Measurements from ENCODE around the gene LAX1. TPM values are rescaled to one million over a fixed set of nuclear protein-coding genes. Genes with fewer than 3 reads are reported as not detected.
"Not testable (repeated sequence)": the region's sequence is repeated elsewhere in the genome, so short reads cannot be mapped to it uniquely, and the experiment has no call there.

The LAX1 gene
- total RNA-seq, 1 experiment from 2014 or later: not detected

- DNase-seq (ENCODE audit: low spot score): no peak
Measured at GRCh38 chr1:203768256-203768655, 3.3 kb downstream of the LAX1 start.

GRCh38 chr1:203769505-203770343 is 4.7 kb downstream of the LAX1 start:
- peak; percentile 96 for DNase-seq (ENCODE audit: low spot score)

GRCh38 chr1:203771901-203772301 is 6.9 kb downstream of the LAX1 start:
- DNase-seq (ENCODE audit: low spot score): no peak

- DNase-seq (ENCODE audit: low spot score): no peak
Measured at GRCh38 chr1:203772836-203773235, 7.9 kb downstream of the LAX1 start.

- no peak for DNase-seq (ENCODE audit: low spot score)
Measured at GRCh38 chr1:203776636-203777035, 11.7 kb downstream of the LAX1 start.

- no peak for DNase-seq (ENCODE audit: low spot score)
Measured at GRCh38 chr1:203777596-203777995, 12.6 kb downstream of the LAX1 start.

GRCh38 chr1:203778146-203778545 is 13.2 kb downstream of the LAX1 start:
- no peak for DNase-seq (ENCODE audit: low spot score)

GRCh38 chr1:203778789-203779188 is 13.8 kb downstream of the LAX1 start:
- DNase-seq (ENCODE audit: low spot score): no peak

- DNase-seq (ENCODE audit: low spot score): no peak
Measured at GRCh38 chr1:203781962-203782361, 17.0 kb downstream of the LAX1 start.

- no peak for DNase-seq (ENCODE audit: low spot score)
Measured at GRCh38 chr1:203789966-203790365, 25.0 kb downstream of the LAX1 start.

GRCh38 chr1:203791498-203791897 is 26.5 kb downstream of the LAX1 start:
- no peak for DNase-seq (ENCODE audit: low spot score)

- no peak for DNase-seq (ENCODE audit: low spot score)
Measured at GRCh38 chr1:203792486-203792885, 27.5 kb downstream of the LAX1 start.

- DNase-seq (ENCODE audit: low spot score): not testable (repeated sequence)
Measured at GRCh38 chr1:203793561-203793960, 28.6 kb downstream of the LAX1 start.

- no peak for DNase-seq (ENCODE audit: low spot score)
Measured at GRCh38 chr1:203794764-203795440, 29.9 kb downstream of the LAX1 start.

GRCh38 chr1:203795441-203796235 is 30.7 kb downstream of the LAX1 start, which contains the start of the genes ZBED6 and ZC3H11A:
Gene ZBED6 (plus strand): TSS chr1:203795623. CDS start chr1:203797523, 1,900 bp downstream.
Gene ZC3H11A (plus strand): TSS chr1:203795623. CDS start chr1:203817071, 21,448 bp downstream.
- DNase-seq (ENCODE audit: low spot score): peak; percentile 98

GRCh38 chr1:203796236-203796605 is 31.2 kb downstream of the LAX1 start:
- peak; percentile 18 for DNase-seq (ENCODE audit: low spot score)

GRCh38 chr1:203797216-203797615 is 32.2 kb downstream of the LAX1 start:
- DNase-seq (ENCODE audit: low spot score): no peak

- no peak for DNase-seq (ENCODE audit: low spot score)
Measured at GRCh38 chr1:203797948-203798655, 33.1 kb downstream of the LAX1 start.

GRCh38 chr1:203799157-203799556 is 34.2 kb downstream of the LAX1 start:
- no peak for DNase-seq (ENCODE audit: low spot score)

GRCh38 chr1:203799971-203800370 is 35.0 kb downstream of the LAX1 start:
- no peak for DNase-seq (ENCODE audit: low spot score)

- DNase-seq (ENCODE audit: low spot score): no peak
Measured at GRCh38 chr1:203805689-203806088, 40.7 kb downstream of the LAX1 start.

- DNase-seq (ENCODE audit: low spot score): no peak
Measured at GRCh38 chr1:203807196-203807595, 42.2 kb downstream of the LAX1 start.
